ENCODE measurements around the gene HESX1.

The HESX1 gene

DNA sequence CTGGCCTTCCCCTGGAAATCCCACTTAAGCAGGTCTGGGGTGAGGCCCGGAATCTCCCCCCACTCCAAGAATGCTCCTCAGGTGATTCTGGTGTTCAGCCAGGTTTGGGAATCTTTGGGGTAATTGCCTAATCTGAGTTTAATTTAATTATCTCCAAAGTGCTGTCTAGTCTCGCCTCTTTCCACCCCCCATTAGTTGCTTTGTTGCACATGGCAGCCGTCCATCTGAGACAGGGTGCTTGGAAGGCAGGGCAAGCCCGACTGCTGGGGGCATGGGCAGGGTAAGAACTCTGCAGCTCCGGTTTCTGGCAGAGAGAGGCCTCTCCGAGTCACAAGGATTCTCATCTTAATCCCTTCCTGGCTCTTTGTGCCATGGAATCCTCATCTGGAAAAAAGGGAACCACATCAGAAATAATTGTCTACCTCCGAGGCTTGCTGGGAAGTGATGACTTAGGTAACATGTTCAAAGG is 49.6 kb downstream of the HESX1 start:
- DNase-seq (ENCODE audit: extremely low read depth in 1 of 2, low read depth in 1 of 2) = no peak
